Measurements from ENCODE around the gene KDM4C.

The KDM4C gene

DNA sequence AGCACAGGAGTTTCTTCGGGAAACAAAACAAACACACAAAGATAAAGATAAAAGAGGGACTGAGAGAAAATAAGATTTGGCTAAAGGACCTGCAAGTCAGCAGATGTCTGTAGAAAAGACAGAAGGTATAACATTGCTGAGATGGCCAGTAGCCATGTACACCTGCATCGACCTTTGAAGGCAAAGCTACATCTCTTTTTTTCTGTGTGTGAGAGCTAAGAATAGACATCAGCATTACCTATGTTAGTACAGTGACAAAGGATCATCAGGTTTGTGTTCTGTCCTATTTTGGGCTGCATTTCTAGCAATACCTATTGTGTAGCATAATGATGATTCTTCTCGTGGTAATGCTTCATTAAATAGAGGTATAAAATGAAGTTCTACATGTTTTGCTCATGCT lies 64.9 kb downstream of the KDM4C start:
- no peaks in the 10 kb centered on the region for H3K36me3 ChIP-seq (ENCODE audit: insufficient read depth, low read length)
- H3K9me3 ChIP-seq (ENCODE audit: low read depth, low read length), result no peaks in the 10 kb centered on the region
- no peak overlapping the region for H3K9ac ChIP-seq (ENCODE audit: insufficient read length)
- no peak for TF ChIP-seq POLR2AphosphoS5 (IDR thresholded peaks at IDR 0.05; ENCODE audit: borderline replicate concordance, low read depth, low read length)
- TF ChIP-seq EZH2 (IDR thresholded peaks at IDR 0.05), result no peak
- TF ChIP-seq FOXP2 (optimal IDR thresholded peaks at IDR 0.05; ENCODE audit: control extremely low read depth, extremely low read length, insufficient read depth), result no peak
- no peak overlapping the region for H3K4me3 ChIP-seq
- no peak overlapping the region for H3K27ac ChIP-seq
- no peak for DNase-seq (ENCODE audit: low read depth, low spot score)

DNA sequence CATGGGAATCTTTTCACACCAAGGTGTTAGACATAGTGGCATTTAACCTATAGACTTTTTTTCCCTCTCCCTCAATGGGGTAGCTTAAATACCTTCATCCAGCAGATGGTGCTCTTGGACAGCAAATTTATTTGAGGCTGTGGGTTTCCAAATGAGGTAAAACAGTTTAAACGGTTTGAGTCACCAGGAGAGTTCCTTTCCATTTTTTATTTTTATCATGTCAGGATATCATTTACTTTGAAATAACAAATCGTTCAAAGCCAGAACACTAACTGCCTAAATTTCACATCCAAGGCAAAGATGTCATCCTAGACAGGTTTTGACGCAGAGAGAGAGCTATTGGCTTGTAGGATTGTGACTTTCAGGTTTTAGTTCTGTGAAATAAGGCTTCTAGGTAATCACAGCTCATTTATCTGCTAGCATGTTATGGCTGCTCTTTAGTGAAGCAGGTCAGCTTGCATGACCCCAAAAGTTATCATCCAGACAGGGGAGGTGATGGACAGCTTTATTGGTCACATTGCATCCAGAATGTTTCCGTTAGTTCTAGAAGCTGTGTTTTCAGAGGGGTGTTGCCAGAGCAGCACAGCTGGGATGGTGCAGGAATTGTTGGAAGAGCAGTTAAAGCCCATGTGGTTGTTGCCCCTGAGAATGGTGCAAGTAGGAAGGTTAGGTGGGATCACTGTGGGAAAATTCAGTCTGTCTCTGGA lies 69.8 kb downstream of the KDM4C start:
- Histone ChIP-seq H3K9me3 (ENCODE audit: low read depth, low read length) (no peaks in the 10 kb centered on the region), H3K9ac (ENCODE audit: insufficient read length) (no peak overlapping the region)
- DNase-seq (ENCODE audit: low read depth, low spot score), result no peak

DNA sequence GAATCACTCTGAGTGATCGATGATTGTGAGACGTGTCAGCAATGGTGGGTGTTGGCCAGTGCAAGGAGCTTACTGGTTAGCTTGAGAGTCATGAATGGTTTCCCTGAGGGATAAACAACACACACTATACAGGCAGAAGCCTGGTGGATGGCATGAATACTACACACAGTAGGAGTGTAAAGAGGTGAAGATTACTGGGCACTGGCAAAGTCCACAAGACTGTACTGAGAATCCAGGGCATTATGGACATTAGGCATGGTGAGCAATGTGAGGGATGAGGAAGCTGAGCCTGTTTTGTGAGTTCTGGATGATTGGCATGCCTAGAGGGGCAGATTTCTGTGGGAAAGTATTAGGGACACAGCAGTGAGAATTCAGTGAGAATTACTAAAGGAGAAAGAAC lies 71.3 kb downstream of the KDM4C start:
- no peak overlapping the region for H3K4me3 ChIP-seq
- H3K9ac ChIP-seq (ENCODE audit: insufficient read length), result no peak overlapping the region
- H3K9me3 ChIP-seq (ENCODE audit: low read depth, low read length), result no peaks in the 10 kb centered on the region
- TF ChIP-seq FOXP2 (optimal IDR thresholded peaks at IDR 0.05; ENCODE audit: control extremely low read depth, extremely low read length, insufficient read depth), result no peak
- TF ChIP-seq POLR2AphosphoS5 (IDR thresholded peaks at IDR 0.05; ENCODE audit: borderline replicate concordance, low read depth, low read length), result no peak
- TF ChIP-seq EZH2 (IDR thresholded peaks at IDR 0.05), result no peak
- no peak overlapping the region for H3K27ac ChIP-seq
- no peak for DNase-seq (ENCODE audit: low read depth, low spot score)
- no peaks in the 10 kb centered on the region for H3K36me3 ChIP-seq (ENCODE audit: insufficient read depth, low read length)

More for the DNA sequence above, 69.8 kb downstream of the KDM4C start:
- TF ChIP-seq POLR2AphosphoS5 (IDR thresholded peaks at IDR 0.05; ENCODE audit: borderline replicate concordance, low read depth, low read length) (no peak), FOXP2 (optimal IDR thresholded peaks at IDR 0.05; ENCODE audit: control extremely low read depth, extremely low read length, insufficient read depth) (no peak), EZH2 (IDR thresholded peaks at IDR 0.05) (no peak)
- H3K27ac ChIP-seq, result no peak overlapping the region
- H3K36me3 ChIP-seq (ENCODE audit: insufficient read depth, low read length), result no peaks in the 10 kb centered on the region
- H3K4me3 ChIP-seq, result no peak overlapping the region

DNA sequence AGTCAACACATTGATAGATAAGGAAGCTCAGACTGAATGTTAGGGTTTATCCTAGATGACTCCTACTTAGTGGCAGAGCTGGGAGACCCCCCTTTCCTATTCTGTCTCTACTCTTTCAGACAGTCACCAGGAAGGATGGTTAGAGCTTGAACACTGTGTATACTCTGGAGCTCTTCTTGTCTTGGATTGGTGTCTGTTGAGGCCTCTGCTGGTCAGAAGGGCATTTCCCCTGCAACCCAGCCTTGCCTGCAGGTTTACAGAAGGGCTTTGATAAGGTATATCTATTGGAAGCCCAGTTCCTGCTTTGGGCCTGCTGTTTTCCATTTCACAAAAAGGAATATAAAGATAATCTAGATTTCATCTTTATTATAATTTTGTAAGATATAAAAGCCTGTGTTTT lies 71.8 kb downstream of the KDM4C start:
- H3K27ac ChIP-seq, result no peak overlapping the region
- TF ChIP-seq FOXP2 (optimal IDR thresholded peaks at IDR 0.05; ENCODE audit: control extremely low read depth, extremely low read length, insufficient read depth), result no peak
- no peak for TF ChIP-seq EZH2 (IDR thresholded peaks at IDR 0.05)
- TF ChIP-seq POLR2AphosphoS5 (IDR thresholded peaks at IDR 0.05; ENCODE audit: borderline replicate concordance, low read depth, low read length), result no peak
- H3K9ac ChIP-seq (ENCODE audit: insufficient read length), result no peak overlapping the region
- no peak overlapping the region for H3K4me3 ChIP-seq
- DNase-seq (ENCODE audit: low read depth, low spot score), result no peak
- H3K36me3 ChIP-seq (ENCODE audit: insufficient read depth, low read length), result no peaks in the 10 kb centered on the region
- no peaks in the 10 kb centered on the region for H3K9me3 ChIP-seq (ENCODE audit: low read depth, low read length)

GRCh38 chr9:6833518-6834192 lies 75.9 kb downstream of the KDM4C start:
- Histone ChIP-seq H3K4me3 (no peak overlapping the region), H3K36me3 (ENCODE audit: insufficient read depth, low read length) (no peaks in the 10 kb centered on the region), H3K27ac (no peak overlapping the region), H3K9me3 (ENCODE audit: low read depth, low read length) (no peaks in the 10 kb centered on the region), H3K9ac (ENCODE audit: insufficient read length) (no peak overlapping the region)
- TF ChIP-seq POLR2AphosphoS5 (IDR thresholded peaks at IDR 0.05; ENCODE audit: borderline replicate concordance, low read depth, low read length), result no peak
- TF ChIP-seq FOXP2 (optimal IDR thresholded peaks at IDR 0.05; ENCODE audit: control extremely low read depth, extremely low read length, insufficient read depth), result no peak
- no peak for TF ChIP-seq EZH2 (IDR thresholded peaks at IDR 0.05)
- no peak for DNase-seq (ENCODE audit: low read depth, low spot score)

GRCh38 chr9:6834306-6834705 lies 76.5 kb downstream of the KDM4C start:
- Histone ChIP-seq H3K36me3 (ENCODE audit: insufficient read depth, low read length) (no peaks in the 10 kb centered on the region), H3K4me3 (no peak overlapping the region), H3K27ac (no peak overlapping the region), H3K9ac (ENCODE audit: insufficient read length) (no peak overlapping the region), H3K9me3 (ENCODE audit: low read depth, low read length) (no peaks in the 10 kb centered on the region)
- no peak for DNase-seq (ENCODE audit: low read depth, low spot score)
- no peak for TF ChIP-seq EZH2 (IDR thresholded peaks at IDR 0.05)
- TF ChIP-seq POLR2AphosphoS5 (IDR thresholded peaks at IDR 0.05; ENCODE audit: borderline replicate concordance, low read depth, low read length), result no peak
- TF ChIP-seq FOXP2 (optimal IDR thresholded peaks at IDR 0.05; ENCODE audit: control extremely low read depth, extremely low read length, insufficient read depth), result no peak

- TF ChIP-seq FOXP2 (optimal IDR thresholded peaks at IDR 0.05; ENCODE audit: control extremely low read depth, extremely low read length, insufficient read depth) (no peak), EZH2 (IDR thresholded peaks at IDR 0.05) (no peak), POLR2AphosphoS5 (IDR thresholded peaks at IDR 0.05; ENCODE audit: borderline replicate concordance, low read depth, low read length) (no peak)
- Histone ChIP-seq H3K9ac (ENCODE audit: insufficient read length) (no peak overlapping the region), H3K4me3 (no peak overlapping the region), H3K36me3 (ENCODE audit: insufficient read depth, low read length) (no peaks in the 10 kb centered on the region), H3K27ac (no peak overlapping the region), H3K9me3 (ENCODE audit: low read depth, low read length) (no peaks in the 10 kb centered on the region)
- no peak for DNase-seq (ENCODE audit: low read depth, low spot score)
These were observed 80.4 kb downstream of the KDM4C start for GRCh38 chr9:6838158-6838557.

DNA sequence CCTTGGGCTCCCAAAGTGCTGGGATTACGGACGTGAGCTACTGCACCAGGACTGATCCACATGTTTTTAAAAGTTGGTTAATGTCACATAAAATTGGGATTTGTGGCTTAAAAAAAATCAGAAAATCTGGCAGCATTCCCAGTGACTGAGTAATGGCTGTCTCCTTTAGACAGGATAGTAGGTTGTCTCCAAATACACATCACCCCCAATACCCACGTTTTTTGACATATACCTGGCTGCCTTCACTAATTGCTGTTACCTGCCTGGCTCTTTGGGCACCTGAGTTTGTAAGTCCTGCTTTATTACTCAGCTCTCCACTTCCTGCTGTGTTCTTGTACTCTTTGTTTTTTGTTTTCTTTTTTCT lies 84.8 kb downstream of the KDM4C start:
- no peak overlapping the region for H3K9ac ChIP-seq (ENCODE audit: insufficient read length)
- no peak overlapping the region for H3K27ac ChIP-seq
- no peak overlapping the region for H3K4me3 ChIP-seq
- TF ChIP-seq FOXP2 (optimal IDR thresholded peaks at IDR 0.05; ENCODE audit: control extremely low read depth, extremely low read length, insufficient read depth) (no peak), POLR2AphosphoS5 (IDR thresholded peaks at IDR 0.05; ENCODE audit: borderline replicate concordance, low read depth, low read length) (no peak), EZH2 (IDR thresholded peaks at IDR 0.05) (no peak)
- no peak for DNase-seq (ENCODE audit: low read depth, low spot score)
- no peaks in the 10 kb centered on the region for H3K9me3 ChIP-seq (ENCODE audit: low read depth, low read length)
- H3K36me3 ChIP-seq (ENCODE audit: insufficient read depth, low read length), result no peaks in the 10 kb centered on the region

Data from SK-N-MC (cell line).